ENCODE measurements around the gene SH3RF3. TPM values are rescaled to one million over a fixed set of nuclear protein-coding genes. Genes with fewer than 3 reads are reported as not detected.

The SH3RF3 gene
- total and polyA plus RNA-seq, 8 donors = 7.0 to 11.1 (median 8.3) TPM

GRCh38 chr2:109351164-109351756 lies 222.3 kb downstream of the SH3RF3 start:
- intact Hi-C loops (cut with DNase I) = no loop called here
- ATAC-seq = peak; percentile 86
- Histone ChIP-seq H3K27ac (peak overlapping the region in 1 of 2 donors; percentile 5), H3K4me3 (no peak overlapping the region), H3K27me3 (no peaks in the 10 kb centered on the region), H3K36me3 (no peaks in the 10 kb centered on the region), H3K4me1 (peaks cover 10 to 36% of the 10 kb centered on the region in 2 donors), H3K9me3 (no peaks in the 10 kb centered on the region)
- DNase-seq = peak in 2 of 4 donors; percentile 60 to 84
- no peak for TF ChIP-seq CTCF (IDR thresholded peaks at IDR 0.05)

- intact Hi-C loops (cut with DNase I) = no loop called here
- no peak for TF ChIP-seq CTCF (IDR thresholded peaks at IDR 0.05)
- no peak for DNase-seq
- no peaks in the 10 kb centered on the region for H3K27me3 ChIP-seq
- no peak overlapping the region for H3K4me3 ChIP-seq
- peaks cover 10 to 36% of the 10 kb centered on the region in 2 donors for H3K4me1 ChIP-seq
- H3K36me3 ChIP-seq = no peaks in the 10 kb centered on the region
- no peaks in the 10 kb centered on the region for H3K9me3 ChIP-seq
- no peak for ATAC-seq
- peak overlapping the region in 1 of 2 donors; percentile 33 for H3K27ac ChIP-seq
Measured at GRCh38 chr2:109352056-109352897, 223.3 kb downstream of the SH3RF3 start.

GRCh38 chr2:109352898-109353689 lies 224.1 kb downstream of the SH3RF3 start:
- no peaks in the 10 kb centered on the region for H3K36me3 ChIP-seq
- no peak overlapping the region for H3K27ac ChIP-seq
- ATAC-seq (no peak), DNase-seq (no peak)
- no peak for TF ChIP-seq CTCF (IDR thresholded peaks at IDR 0.05)
- H3K27me3 ChIP-seq = no peaks in the 10 kb centered on the region
- H3K4me3 ChIP-seq = no peak overlapping the region
- intact Hi-C loops (cut with DNase I) = no loop called here
- peaks cover 10 to 36% of the 10 kb centered on the region in 2 donors for H3K4me1 ChIP-seq
- H3K9me3 ChIP-seq = peaks cover 0 to under 1% of the 10 kb centered on the region in 2 donors

- H3K9me3 ChIP-seq = peaks cover 0 to 9% of the 10 kb centered on the region in 2 donors
- no peak for TF ChIP-seq CTCF (IDR thresholded peaks at IDR 0.05)
Measured at GRCh38 chr2:109353806-109354745, 225.1 kb downstream of the SH3RF3 start.

More at GRCh38 chr2:109353806-109354745, 225.1 kb downstream of the SH3RF3 start:
- Histone ChIP-seq H3K4me3 (no peak overlapping the region), H3K27ac (no peak overlapping the region), H3K36me3 (no peaks in the 10 kb centered on the region), H3K4me1 (peaks cover 10 to 30% of the 10 kb centered on the region in 2 donors), H3K27me3 (no peaks in the 10 kb centered on the region)
- intact Hi-C loops (cut with DNase I) = no loop called here
- ATAC-seq (no peak), DNase-seq (no peak)
